ENCODE measurements around the gene NPB. TPM values are rescaled to one million over a fixed set of nuclear protein-coding genes. Genes with fewer than 3 reads are reported as not detected.

NPB gene
- total RNA-seq, 2 donors from 2014 or later, result 0.66 to 1.8 TPM

GRCh38 chr17:81909231-81909630 is 7.2 kb downstream of the NPB start:
- intact Hi-C loops (cut with DNase I), result no loop called here
- DNase-seq (no peak), ATAC-seq (no peak)
- H3K9me3 ChIP-seq, result no peaks in the 10 kb centered on the region
- peaks cover 24% of the 10 kb centered on the region for H3K4me1 ChIP-seq
- TF ChIP-seq POLR2A (IDR thresholded peaks at IDR 0.05) (no peak), CTCF (IDR thresholded peaks at IDR 0.05) (no peak)
- H3K4me3 ChIP-seq, result no peak overlapping the region
- 83 to 100% methylated on average over 2 to 12 of the region's 12 CpGs for WGBS, 2 donors
- H3K27me3 ChIP-seq, result no peaks in the 10 kb centered on the region
- H3K27ac ChIP-seq, result no peak overlapping the region
- peaks cover 3 to 15% of the 10 kb centered on the region in 2 donors for H3K36me3 ChIP-seq (replicated peaks in 1 of 2; ENCODE audit: insufficient read depth in 1 of 2, low read depth in 2 of 2)

DNA sequence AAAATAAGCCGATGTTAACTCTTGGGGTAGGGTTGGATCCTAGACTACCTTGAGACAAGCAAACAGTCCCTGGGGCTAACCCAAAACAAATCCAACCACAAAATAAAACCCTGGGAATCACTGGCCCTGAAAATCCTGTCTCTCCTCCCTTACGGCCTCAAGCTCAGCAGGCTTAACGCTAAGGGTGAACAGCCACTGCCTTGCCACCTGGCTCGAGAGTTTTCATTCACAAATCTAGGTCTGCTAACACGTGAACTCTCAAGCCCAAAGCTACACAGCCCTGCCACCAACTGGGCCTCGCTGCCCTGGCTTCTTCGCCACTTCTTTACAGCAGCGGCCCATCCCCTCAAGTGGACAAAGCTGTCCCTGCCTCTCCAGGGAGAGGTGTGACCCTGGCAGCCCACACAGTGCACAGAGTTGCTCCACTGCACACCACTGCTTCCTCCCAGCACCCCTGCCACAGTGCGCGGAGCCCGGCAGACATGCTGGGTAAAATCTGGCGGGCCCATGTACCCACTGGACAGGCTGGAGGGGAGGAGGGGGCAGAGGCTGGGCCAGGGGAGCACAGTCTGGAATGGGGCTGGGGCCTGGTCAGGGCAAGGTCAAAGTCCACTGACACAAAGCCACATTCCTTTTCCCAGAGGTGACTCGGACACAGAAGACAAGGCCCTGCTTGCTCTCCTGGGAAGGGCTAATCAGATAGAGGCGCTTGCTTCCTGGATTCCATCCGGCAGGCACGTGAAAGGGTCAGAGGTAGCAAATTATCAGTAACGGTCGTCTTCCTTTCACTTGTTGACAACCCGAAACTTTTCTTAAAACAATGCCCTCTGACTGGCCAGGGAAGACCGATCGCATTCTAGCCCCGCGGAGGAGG is 8.2 kb downstream of the NPB start:
- no peaks in the 10 kb centered on the region for H3K27me3 ChIP-seq
- peak overlapping the region; percentile 62 to 69 for H3K4me3 ChIP-seq
- ATAC-seq, result peak; percentile 6
- TF ChIP-seq POLR2A (IDR thresholded peaks at IDR 0.05) (no peak), CTCF (IDR thresholded peaks at IDR 0.05) (no peak)
- peak overlapping the region in 3 of 4 donors; percentile 59 to 78 (median 76) for H3K27ac ChIP-seq
- WGBS, 2 donors, result 28 to 41% methylated on average over 12 to 23 of the region's 23 CpGs
- peaks cover 6 to 16% of the 10 kb centered on the region in 2 donors for H3K36me3 ChIP-seq (replicated peaks in 1 of 2; ENCODE audit: insufficient read depth in 1 of 2, low read depth in 2 of 2)
- DNase-seq, result peak; percentile 34 to 47 (median 39)
- H3K4me1 ChIP-seq, result peaks cover 24% of the 10 kb centered on the region
- H3K9me3 ChIP-seq, result no peaks in the 10 kb centered on the region
- intact Hi-C loops (cut with DNase I), result no loop called here

DNA sequence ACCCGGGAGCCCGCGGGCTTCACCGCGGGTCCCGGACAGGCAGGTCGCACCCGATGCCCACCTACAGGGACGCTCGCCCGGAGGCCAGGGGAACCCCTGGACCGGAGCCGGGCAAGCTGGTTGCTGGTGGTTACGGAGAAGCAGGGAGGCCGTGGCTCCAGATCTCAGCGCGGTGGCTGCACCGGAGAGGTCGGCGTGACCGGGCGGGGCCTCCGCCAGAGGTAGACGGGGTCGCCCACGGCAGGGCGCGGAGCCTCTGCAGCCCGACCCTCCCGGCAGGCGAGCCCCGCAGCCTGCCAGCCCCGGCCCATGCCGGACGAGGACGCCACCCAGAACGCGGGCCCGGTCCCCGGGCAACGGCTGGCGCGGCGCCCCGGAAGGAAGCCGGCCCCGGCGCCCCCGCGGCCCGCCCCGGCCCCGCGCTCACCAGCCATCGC is 8.8 kb downstream of the NPB start:
- peak overlapping the region; percentile 62 to 69 for H3K4me3 ChIP-seq
- intact Hi-C loops (cut with DNase I), result no loop called here
- ATAC-seq (no peak), DNase-seq (peak in 2 of 4 donors; percentile 36 to 50)
- no peaks in the 10 kb centered on the region for H3K27me3 ChIP-seq
- H3K9me3 ChIP-seq, result no peaks in the 10 kb centered on the region
- WGBS, 2 donors, result 0% methylated on average over 32 of the region's 55 CpGs; no CpG with 5 or more reads in 1 of the 2 donors
- TF ChIP-seq CTCF (IDR thresholded peaks at IDR 0.05) (no peak), POLR2A (IDR thresholded peaks at IDR 0.05) (no peak)
- H3K4me1 ChIP-seq, result peaks cover 27% of the 10 kb centered on the region
- H3K27ac ChIP-seq, result peak overlapping the region; percentile 59 to 78 (median 73)
- H3K36me3 ChIP-seq (replicated peaks in 1 of 2; ENCODE audit: insufficient read depth in 1 of 2, low read depth in 2 of 2), result peaks cover 6 to 16% of the 10 kb centered on the region in 2 donors

- intact Hi-C loops (cut with DNase I), result no loop called here
- H3K36me3 ChIP-seq (replicated peaks in 1 of 2; ENCODE audit: insufficient read depth in 1 of 2, low read depth in 2 of 2), result peaks cover 6 to 16% of the 10 kb centered on the region in 2 donors
- ATAC-seq, result peak; percentile 95
- peaks cover 32% of the 10 kb centered on the region for H3K4me1 ChIP-seq
- TF ChIP-seq CTCF (IDR thresholded peaks at IDR 0.05), result peak; percentile 13 to 61 (median 49)
- no peak for TF ChIP-seq POLR2A (IDR thresholded peaks at IDR 0.05)
- H3K9me3 ChIP-seq, result no peaks in the 10 kb centered on the region
- H3K4me3 ChIP-seq, result peak within 1 kb of the TSS; percentile 62 to 69
- H3K27me3 ChIP-seq, result no peaks in the 10 kb centered on the region
- H3K27ac ChIP-seq, result peak within 1 kb of the TSS; percentile 59 to 78 (median 73)
- WGBS, 2 donors, result 3 to 4% methylated on average over 24 to 48 of the region's 84 CpGs
- DNase-seq, result peak; percentile 97 to 98 (median 98)
Measured at GRCh38 chr17:81911277-81911961, 9.4 kb downstream of the NPB start, which contains the start of gene PCYT2. TSS of gene PCYT2 (minus strand) at chr17:81911399. CDS start at chr17:81911355, 44 bp downstream.
